ENCODE data around the gene CRYBG2. TPM values are rescaled to one million over a fixed set of nuclear protein-coding genes. Genes with fewer than 3 reads are reported as not detected.
"Not testable (repeated sequence)": the region's sequence is repeated elsewhere in the genome, so short reads cannot be mapped to it uniquely, and the experiment has no call there.

Gene CRYBG2
- total and polyA plus RNA-seq, 5 donors, result not detected

DNA sequence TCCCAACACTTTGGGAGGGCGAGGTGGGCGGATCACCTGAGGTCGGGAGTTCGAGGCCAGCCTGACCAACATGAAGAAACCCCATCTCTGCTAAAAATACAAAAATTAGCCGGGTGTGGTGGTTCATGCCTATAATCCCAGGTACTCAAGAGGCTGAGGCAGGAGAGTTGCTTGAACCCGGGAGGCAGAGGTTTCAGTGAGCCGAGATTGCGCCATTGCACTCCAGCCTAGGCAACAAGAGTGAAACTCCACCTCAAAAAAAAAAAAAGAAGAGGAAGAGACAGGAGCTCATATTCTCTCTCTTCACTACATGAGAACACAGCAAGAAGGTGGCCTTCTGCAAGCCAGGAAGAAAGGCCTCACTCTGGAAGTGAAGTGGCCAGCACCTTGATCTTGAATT is 20.6 kb downstream of the CRYBG2 start:
- H3K4me1 ChIP-seq (ENCODE audit: control insufficient read depth, insufficient read depth, low read length); H3K27ac ChIP-seq (ENCODE audit: low read length); H3K9me3 ChIP-seq (ENCODE audit: control insufficient read depth, low read length); H3K27me3 ChIP-seq (ENCODE audit: control insufficient read depth, insufficient read depth); H3K4me3 ChIP-seq (ENCODE audit: low read length); ATAC-seq; intact Hi-C loops (cut with DNase I); DNase-seq: not testable (repeated sequence)
- WGBS, result 89% methylated on average over 8 of the region's 8 CpGs

DNA sequence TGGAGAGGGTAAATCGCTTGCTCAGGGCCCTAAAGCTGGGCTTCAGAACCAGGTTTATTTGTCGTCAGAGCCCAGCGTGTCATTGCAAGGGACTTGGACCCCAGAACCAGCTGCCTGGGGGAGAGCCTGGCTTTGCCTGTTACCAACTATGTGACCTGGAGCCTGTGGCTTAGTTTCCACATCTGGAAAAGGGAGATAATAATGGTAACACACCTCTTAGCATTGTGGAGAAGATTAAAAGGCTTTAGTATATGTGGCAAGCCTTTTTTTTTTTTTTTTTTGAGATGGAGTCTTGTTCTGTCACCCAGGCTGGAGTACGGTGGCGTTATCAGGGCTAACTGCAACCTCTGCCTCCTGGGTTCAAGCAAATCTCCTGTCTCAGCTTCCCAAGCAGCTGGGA is 23.7 kb downstream of the CRYBG2 start:
- DNase-seq (no peak), ATAC-seq (no peak)
- H3K4me1 ChIP-seq (ENCODE audit: control insufficient read depth, insufficient read depth, low read length), result no peaks in the 10 kb centered on the region
- H3K27me3 ChIP-seq (ENCODE audit: control insufficient read depth, insufficient read depth), result no peaks in the 10 kb centered on the region
- H3K4me3 ChIP-seq (ENCODE audit: low read length), result no peak overlapping the region
- no peak overlapping the region for H3K27ac ChIP-seq (ENCODE audit: low read length)
- 82% methylated on average over 5 of the region's 5 CpGs for WGBS
- no peaks in the 10 kb centered on the region for H3K9me3 ChIP-seq (ENCODE audit: control insufficient read depth, low read length)
- intact Hi-C loops (cut with DNase I), result no loop called here

DNA sequence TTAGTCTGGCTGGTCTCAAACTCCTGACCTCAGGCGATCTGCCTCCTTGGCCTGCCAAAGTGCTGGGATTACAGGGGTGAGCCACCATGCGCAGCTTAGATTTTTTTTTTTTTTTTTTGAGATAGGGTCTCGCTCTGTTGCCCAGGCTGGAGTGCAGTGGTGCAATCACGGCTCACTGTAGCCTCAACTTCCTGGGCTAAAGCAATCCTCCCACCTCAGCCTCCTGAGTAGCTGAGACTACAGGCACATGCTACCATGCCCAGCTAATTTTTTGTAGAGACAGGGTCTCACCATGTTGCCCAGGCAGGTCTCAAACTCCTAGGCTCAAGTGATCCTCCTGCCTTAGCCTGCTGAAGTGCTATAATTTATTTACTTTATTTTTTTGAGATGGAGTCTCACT is 24.6 kb downstream of the CRYBG2 start:
- 86% methylated on average over 4 of the region's 4 CpGs for WGBS
- H3K4me3 ChIP-seq (ENCODE audit: low read length); H3K27ac ChIP-seq (ENCODE audit: low read length); ATAC-seq; H3K27me3 ChIP-seq (ENCODE audit: control insufficient read depth, insufficient read depth); H3K4me1 ChIP-seq (ENCODE audit: control insufficient read depth, insufficient read depth, low read length); H3K9me3 ChIP-seq (ENCODE audit: control insufficient read depth, low read length): not testable (repeated sequence)
- intact Hi-C loops (cut with DNase I), result loop anchor here (10.0 kb wide), 3 partner anchors 145 to 225 kb away; partner anchors contain the start of genes C1orf232 (in 1 of the 4) and ZNF593 (in 1 of the 4)
- peak in 1 of 3 donors; percentile 10 for DNase-seq

DNA sequence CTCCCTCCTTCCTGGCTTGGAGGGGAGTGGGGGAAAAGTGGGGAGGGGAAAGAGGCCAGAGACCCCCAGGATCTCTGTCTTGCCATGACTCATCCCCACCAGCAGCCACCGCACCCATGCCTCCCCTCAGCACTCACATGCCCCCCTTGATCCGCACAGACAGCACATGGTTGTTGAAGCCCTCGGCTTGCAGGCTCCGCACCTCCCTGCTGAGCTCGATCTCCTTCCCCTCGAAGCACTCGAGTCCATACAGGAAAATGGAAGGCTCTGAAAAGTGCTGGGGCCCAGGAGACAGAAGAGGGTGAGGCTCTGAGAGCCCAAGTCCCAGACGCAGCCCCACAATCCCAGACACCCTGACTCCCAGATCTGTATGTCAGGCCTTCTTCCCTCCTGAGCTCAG is 25.3 kb downstream of the CRYBG2 start:
- DNase-seq (peak in 1 of 3 donors; percentile 9), ATAC-seq (no peak)
- 67% methylated on average over 8 of the region's 8 CpGs for WGBS
- Histone ChIP-seq H3K27ac (ENCODE audit: low read length) (no peak overlapping the region), H3K9me3 (ENCODE audit: control insufficient read depth, low read length) (no peaks in the 10 kb centered on the region), H3K4me1 (ENCODE audit: control insufficient read depth, insufficient read depth, low read length) (no peaks in the 10 kb centered on the region), H3K4me3 (ENCODE audit: low read length) (no peak overlapping the region), H3K27me3 (ENCODE audit: control insufficient read depth, insufficient read depth) (no peaks in the 10 kb centered on the region)
- intact Hi-C loops (cut with DNase I), result loop anchor here (10.0 kb wide), 3 partner anchors 144 to 224 kb away; partner anchors contain the start of genes C1orf232 (in 1 of the 4) and ZNF593 (in 1 of the 4)

DNA sequence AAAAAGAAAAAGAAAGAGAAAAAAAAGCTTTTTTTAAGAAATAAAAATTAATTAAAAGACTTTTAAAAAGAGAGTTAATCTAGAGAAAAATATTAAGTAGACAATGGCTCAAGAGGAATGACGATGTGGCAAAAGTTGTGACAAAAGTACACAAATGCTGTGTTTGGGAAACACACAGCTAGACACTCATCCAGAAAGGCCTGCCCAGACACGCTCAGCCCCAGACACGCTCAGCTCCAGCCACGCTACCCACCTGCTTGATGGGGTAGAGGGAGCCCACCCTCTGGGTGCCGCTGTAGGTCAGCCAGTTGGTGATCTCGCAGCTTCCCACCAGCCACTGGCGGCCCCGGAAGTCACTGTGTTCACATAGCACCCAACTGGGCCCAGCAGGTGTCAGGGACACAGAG is 26.0 kb downstream of the CRYBG2 start:
- Histone ChIP-seq H3K27ac (ENCODE audit: low read length) (no peak overlapping the region), H3K9me3 (ENCODE audit: control insufficient read depth, low read length) (no peaks in the 10 kb centered on the region), H3K4me1 (ENCODE audit: control insufficient read depth, insufficient read depth, low read length) (no peaks in the 10 kb centered on the region), H3K27me3 (ENCODE audit: control insufficient read depth, insufficient read depth) (no peaks in the 10 kb centered on the region), H3K4me3 (ENCODE audit: low read length) (no peak overlapping the region)
- ATAC-seq, result no peak
- intact Hi-C loops (cut with DNase I), result loop anchor here (10.0 kb wide), 3 partner anchors 143 to 223 kb away; partner anchors contain the start of genes C1orf232 (in 1 of the 4) and ZNF593 (in 1 of the 4)
- DNase-seq, result peak in 1 of 3 donors; percentile 12
- WGBS, result 83% methylated on average over 8 of the region's 8 CpGs

DNA sequence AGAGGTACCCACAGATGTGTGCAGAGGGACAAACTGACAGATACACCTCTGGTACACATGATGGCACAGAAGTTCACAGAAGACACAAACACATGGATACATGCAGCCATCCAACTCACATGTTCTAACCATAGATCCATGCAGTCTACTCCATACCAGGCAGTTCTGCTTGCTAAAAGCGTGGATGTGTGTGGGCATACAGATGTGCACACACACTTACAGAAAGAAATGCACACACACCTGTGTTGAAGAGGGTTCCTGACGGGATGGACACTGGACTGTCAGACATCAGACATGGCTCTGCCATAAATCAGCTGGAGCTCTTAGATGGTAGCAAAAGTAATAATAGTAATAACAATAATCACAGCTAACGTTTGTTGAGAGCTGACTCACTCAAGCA is 29.4 kb downstream of the CRYBG2 start:
- no peak overlapping the region for H3K27ac ChIP-seq (ENCODE audit: low read length)
- intact Hi-C loops (cut with DNase I), result loop anchor here (5.0 to 10.0 kb wide), 6 partner anchors 47 to 222 kb away; partner anchors contain the start of genes C1orf232 (in 1 of the 4) and ZNF593 (in 1 of the 4)
- no peak overlapping the region for H3K4me3 ChIP-seq (ENCODE audit: low read length)
- WGBS, result 74% methylated on average over 3 of the region's 3 CpGs
- no peaks in the 10 kb centered on the region for H3K27me3 ChIP-seq (ENCODE audit: control insufficient read depth, insufficient read depth)
- peaks cover 4% of the 10 kb centered on the region for H3K4me1 ChIP-seq (ENCODE audit: control insufficient read depth, insufficient read depth, low read length)
- ATAC-seq (no peak), DNase-seq (no peak)
- no peaks in the 10 kb centered on the region for H3K9me3 ChIP-seq (ENCODE audit: control insufficient read depth, low read length)

DNA sequence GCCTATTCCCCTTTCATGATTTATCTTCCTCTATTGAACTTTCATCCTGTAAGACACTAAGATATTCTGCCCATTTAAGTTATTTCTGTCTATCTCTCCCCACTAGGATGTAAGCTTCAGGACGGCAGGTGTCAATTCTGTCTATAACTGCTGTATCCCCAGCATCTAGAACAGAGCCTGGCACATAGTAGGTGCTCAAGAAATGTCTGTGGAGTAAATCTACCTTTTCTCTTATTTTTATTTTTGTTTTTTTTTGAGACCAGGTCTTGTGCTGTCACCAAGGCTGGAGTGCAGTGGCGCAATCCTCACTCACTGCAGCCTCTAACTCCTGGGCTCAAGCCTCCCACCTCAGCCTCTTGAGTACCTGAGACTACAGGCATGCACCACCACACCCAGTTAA is 30.5 kb downstream of the CRYBG2 start:
- no peak overlapping the region for H3K27ac ChIP-seq (ENCODE audit: low read length)
- intact Hi-C loops (cut with DNase I), result loop anchor here (5.0 to 10.0 kb wide), 6 partner anchors 46 to 221 kb away; partner anchors contain the start of genes C1orf232 (in 1 of the 4) and ZNF593 (in 1 of the 4)
- ATAC-seq (no peak), DNase-seq (peak in 1 of 3 donors; percentile 9)
- H3K27me3 ChIP-seq (ENCODE audit: control insufficient read depth, insufficient read depth), result no peaks in the 10 kb centered on the region
- no peak overlapping the region for H3K4me3 ChIP-seq (ENCODE audit: low read length)
- no peaks in the 10 kb centered on the region for H3K9me3 ChIP-seq (ENCODE audit: control insufficient read depth, low read length)
- 87% methylated on average over 2 of the region's 2 CpGs for WGBS
- H3K4me1 ChIP-seq (ENCODE audit: control insufficient read depth, insufficient read depth, low read length), result peaks cover 4% of the 10 kb centered on the region

DNA sequence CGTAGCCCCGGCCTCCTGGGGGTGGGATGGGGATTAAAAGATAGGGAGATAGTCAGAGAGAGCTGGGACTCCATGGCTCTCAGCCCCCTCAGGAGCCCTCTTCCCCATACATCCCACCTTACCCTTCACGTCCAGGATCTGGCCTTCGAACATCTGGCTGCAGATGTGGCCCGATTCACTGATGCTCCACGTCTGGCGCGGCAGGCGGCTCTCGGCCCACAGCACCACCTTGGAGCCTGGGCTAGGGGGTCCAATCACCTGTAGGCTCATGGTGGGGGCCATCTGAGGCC is 31.9 kb downstream of the CRYBG2 start:
- 66% methylated on average over 10 of the region's 10 CpGs for WGBS
- Histone ChIP-seq H3K4me3 (ENCODE audit: low read length) (no peak overlapping the region), H3K9me3 (ENCODE audit: control insufficient read depth, low read length) (no peaks in the 10 kb centered on the region), H3K27ac (ENCODE audit: low read length) (no peak overlapping the region), H3K4me1 (ENCODE audit: control insufficient read depth, insufficient read depth, low read length) (peaks cover 4% of the 10 kb centered on the region), H3K27me3 (ENCODE audit: control insufficient read depth, insufficient read depth) (no peaks in the 10 kb centered on the region)
- peak in 1 of 3 donors; percentile 30 for DNase-seq
- intact Hi-C loops (cut with DNase I), result loop anchor here (5.0 to 10.0 kb wide), 6 partner anchors 45 to 220 kb away; partner anchors contain the start of genes C1orf232 (in 1 of the 4) and ZNF593 (in 1 of the 4)
- ATAC-seq, result no peak

DNA sequence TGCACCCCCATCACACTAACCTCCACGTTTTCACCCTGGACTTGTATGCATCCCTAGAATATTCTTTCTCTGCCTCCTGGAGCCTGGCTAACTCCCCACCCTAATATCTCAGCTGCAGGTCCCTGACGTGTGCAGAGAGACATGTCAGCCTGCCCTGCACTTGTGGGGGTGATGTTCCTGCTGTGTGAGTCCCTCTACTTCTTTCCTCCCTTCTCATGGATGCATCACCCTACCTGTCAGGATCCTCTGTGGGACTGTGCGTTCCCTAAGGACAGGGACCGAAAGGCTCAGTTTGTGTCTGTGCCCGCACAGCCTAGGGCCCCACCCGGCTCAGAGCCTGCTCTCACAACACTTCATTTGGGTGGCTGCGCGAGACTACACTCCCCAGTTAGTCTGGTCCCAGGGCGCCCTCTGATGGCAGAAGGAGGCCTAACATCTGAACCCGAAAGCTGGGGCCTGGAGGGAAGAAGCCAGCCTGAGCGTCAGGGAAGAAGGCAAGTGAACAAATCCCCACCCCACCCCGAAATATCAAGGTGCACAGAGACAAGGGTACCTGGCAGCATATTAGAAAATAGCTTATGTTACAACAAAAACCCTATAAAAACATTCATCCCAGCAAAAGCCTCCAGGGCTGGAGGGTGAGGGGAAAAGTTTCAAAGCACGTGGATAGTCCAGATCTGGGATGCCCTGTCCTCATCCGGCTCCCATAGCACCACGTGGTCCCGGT is 32.5 kb downstream of the CRYBG2 start:
- no peaks in the 10 kb centered on the region for H3K9me3 ChIP-seq (ENCODE audit: control insufficient read depth, low read length)
- no peak overlapping the region for H3K27ac ChIP-seq (ENCODE audit: low read length)
- H3K4me3 ChIP-seq (ENCODE audit: low read length), result no peak overlapping the region
- ATAC-seq (peak; percentile 92 to 94), DNase-seq (peak; percentile 92 to 97 (median 95))
- 12% methylated on average over 16 of the region's 16 CpGs for WGBS
- H3K27me3 ChIP-seq (ENCODE audit: control insufficient read depth, insufficient read depth), result no peaks in the 10 kb centered on the region
- intact Hi-C loops (cut with DNase I), result loop anchor here (2.0 to 10.0 kb wide), 7 partner anchors 44 to 219 kb away; partner anchors contain the start of genes C1orf232 (in 1 of the 4) and ZNF593 (in 1 of the 4)
- peaks cover 4% of the 10 kb centered on the region for H3K4me1 ChIP-seq (ENCODE audit: control insufficient read depth, insufficient read depth, low read length)

DNA sequence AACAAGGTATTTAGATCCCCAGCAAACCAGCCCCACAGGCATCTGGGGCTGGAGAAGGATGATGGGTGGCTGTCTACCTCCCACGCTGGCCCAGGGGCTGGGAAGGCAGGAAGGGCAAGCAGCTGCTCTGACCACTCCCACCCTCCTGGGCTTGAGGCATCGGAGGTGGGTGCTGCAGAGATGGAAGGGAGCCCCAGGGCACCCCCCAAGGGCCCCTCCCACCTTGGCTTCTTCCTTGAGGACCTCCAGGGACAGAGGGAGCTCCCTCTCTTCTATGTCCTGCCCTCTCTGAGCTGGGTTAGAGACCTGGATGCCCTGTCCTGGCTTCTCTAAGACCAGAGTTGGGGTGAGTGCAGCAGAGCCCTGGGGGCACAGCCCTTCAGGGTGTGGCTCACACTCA is 33.0 kb downstream of the CRYBG2 start:
- intact Hi-C loops (cut with DNase I), result loop anchor here (2.0 to 10.0 kb wide), 7 partner anchors 44 to 219 kb away; partner anchors contain the start of genes C1orf232 (in 1 of the 4) and ZNF593 (in 1 of the 4)
- ATAC-seq (peak; percentile 12 to 21), DNase-seq (peak in 1 of 3 donors; percentile 36)
- WGBS, result 58% methylated on average over 2 of the region's 2 CpGs
- Histone ChIP-seq H3K9me3 (ENCODE audit: control insufficient read depth, low read length) (no peaks in the 10 kb centered on the region), H3K27me3 (ENCODE audit: control insufficient read depth, insufficient read depth) (no peaks in the 10 kb centered on the region), H3K27ac (ENCODE audit: low read length) (no peak overlapping the region), H3K4me3 (ENCODE audit: low read length) (no peak overlapping the region), H3K4me1 (ENCODE audit: control insufficient read depth, insufficient read depth, low read length) (peaks cover 4% of the 10 kb centered on the region)

Data from right cardiac atrium (tissue), 5 donors.